A549 (cell line): ENCODE measurements around the gene OR1F1. TPM values are rescaled to one million over a fixed set of nuclear protein-coding genes. Genes with fewer than 3 reads are reported as not detected.

Experiments
- ATAC-seq, 2 experiments: fragments of 200-7000 bp in 1 of 2; fragments of >200 bp in 1 of 2; cut with Nextera tagmentation in 1 of 2; cut with Tn5 transposase in 1 of 2; 3 replicates each; pipeline versions ENCODE4 v1.8.0 to v1.9.1; 2018 to 2020; ENCODE audit warnings: mild to moderate bottlenecking in 1 of 2, moderate library complexity in 1 of 2
- CTCF ChIA-PET: fragments of 300-600 bp; sonication (Branson Sonifier 250); formaldehyde crosslinking; extraction: SDS; loops from one replicate; lab custom pipeline; 2021; ENCODE audit warnings: antibody characterized with exemption, inconsistent platforms; lab: Yijun Ruan, JAX
- POLR2A ChIA-PET: fragments of 350-600 bp; formaldehyde crosslinking; extraction: SDS; loops from one replicate; lab custom pipeline; 2021; ENCODE audit warnings: antibody characterized with exemption, inconsistent platforms; lab: Yijun Ruan, JAX
- DNase-seq, 2 experiments: peaks; one replicate each; pipeline versions ENCODE4 v3.0.0 to v3.0.0-alpha.2; 2011 to 2016; ENCODE audit warnings: low read depth in 1 of 2, low spot score in 1 of 2
- FAIRE-seq: peaks from 2 replicates; lab custom pipeline; 2011; peaks lifted over from hg19 to GRCh38; lab: Jason Lieb, UNC
- H3K27ac ChIP-seq, 2 experiments: fragments of >200 bp; sonication (Bioruptor Twin); formaldehyde crosslinking; 3 replicates each; pipeline ENCODE4 v1.5.1; 2016 to 2017
- H3K4me1 ChIP-seq: fragments of >200 bp; sonication (Bioruptor Twin); formaldehyde crosslinking; 3 replicates; pipeline ENCODE4 v1.6.1; 2016
- H3K4me2 ChIP-seq: fragments of >200 bp; sonication (Bioruptor Twin); formaldehyde crosslinking; 3 replicates; pipeline ENCODE4 v1.6.1; 2016
- H3K4me3 ChIP-seq: fragments of >200 bp; sonication (Bioruptor Twin); formaldehyde crosslinking; 3 replicates; pipeline ENCODE4 v1.5.1; 2016
- H3K9me3 ChIP-seq: fragments of >200 bp; sonication (Bioruptor Twin); formaldehyde crosslinking; 3 replicates; pipeline ENCODE4 v1.6.1; 2016
- BHLHE40 ChIP-seq: IDR thresholded peaks from 2 replicates; pipeline ENCODE4 v1.6.1; 2012; ENCODE audit warnings: low read depth, low read length, inconsistent platforms
- CBX8 ChIP-seq: fragments of 200-600 bp; sonication (generic); IDR thresholded peaks from 2 replicates; pipeline ENCODE4 v1.6.1; 2016
- CTCF ChIP-seq: fragments of >200 bp; sonication (Bioruptor Twin); formaldehyde crosslinking; IDR thresholded peaks from 3 replicates; pipeline ENCODE4 v1.5.1; 2016
- EHMT2 ChIP-seq: fragments of 200-600 bp; sonication (generic); IDR thresholded peaks from 2 replicates; pipeline ENCODE4 v1.6.1; 2016; ENCODE audit warnings: antibody characterized with exemption, low read depth, mild to moderate bottlenecking, moderate library complexity
- ESRRA ChIP-seq: fragments of 150-350 bp; IDR thresholded peaks from 2 replicates; pipeline ENCODE4 v1.6.1; 2014; ENCODE audit warnings: mild to moderate bottlenecking, low read length, borderline replicate concordance
- FOSL2 ChIP-seq, 2 experiments: fragments of 450-650 bp in 1 of 2; fragments of >200 bp in 1 of 2; sonication (Bioruptor Twin) in 1 of 2; formaldehyde crosslinking; IDR thresholded peaks; 2 replicates each; pipeline versions ENCODE4 v1.5.0 to v1.6.1; 2016 to 2020; ENCODE audit warnings: mild to moderate bottlenecking in 1 of 2, moderate library complexity in 1 of 2
- FOXS1 ChIP-seq: fragments of 250-450 bp; sonication (Bioruptor Pico); IDR thresholded peaks from 2 replicates; pipeline ENCODE4 v1.5.0; 2020; ENCODE audit warnings: mild to moderate bottlenecking, moderate library complexity
- HEYL ChIP-seq: fragments of 250-450 bp; sonication (Bioruptor Pico); IDR thresholded peaks from 2 replicates; pipeline ENCODE4 v1.8.0; 2021; ENCODE audit warnings: mild to moderate bottlenecking, moderate library complexity
- JUNB ChIP-seq: fragments of >200 bp; sonication (Bioruptor Twin); formaldehyde crosslinking; IDR thresholded peaks from 2 replicates; pipeline ENCODE4 v1.6.1; 2016
- MAZ ChIP-seq: fragments of 150-350 bp; IDR thresholded peaks from 2 replicates; pipeline ENCODE4 v1.6.1; 2014; ENCODE audit warnings: antibody characterized with exemption, low read depth, low read length, borderline replicate concordance
- PBX3 ChIP-seq: IDR thresholded peaks from 2 replicates; pipeline ENCODE4 v1.6.1; 2012
- POLR2A ChIP-seq: IDR thresholded peaks from 2 replicates; pipeline ENCODE4 v1.6.1; 2012; ENCODE audit warnings: mild to moderate bottlenecking, low read length
- RAD21 ChIP-seq, 2 experiments: fragments of >200 bp in 1 of 2; sonication (Bioruptor Twin) in 1 of 2; formaldehyde crosslinking in 1 of 2; IDR thresholded peaks in 1 of 2; conservative IDR thresholded peaks in 1 of 2; 2 replicates in 1 of 2; 3 replicates in 1 of 2; pipeline ENCODE4 v1.6.1; 2012 to 2018; ENCODE audit warnings: inconsistent platforms in 1 of 2
- RCOR1 ChIP-seq: fragments of 150-350 bp; IDR thresholded peaks from 2 replicates; pipeline ENCODE4 v1.6.1; 2014; ENCODE audit warnings: antibody characterized with exemption, low read length, low read depth
- ZNF302 ChIP-seq: fragments of 250-450 bp; sonication (Bioruptor Pico); IDR thresholded peaks from 2 replicates; pipeline ENCODE4 v1.9.0; 2021; ENCODE audit warnings: inconsistent platforms, mild to moderate bottlenecking, moderate library complexity
- WGBS: methylation state at CpG from one replicate; pipeline ENCODE4 v1.1.6; 2017; ENCODE audit errors: missing lambda C conversion rate; 5-methylcytosine and 5-hydroxymethylcytosine counted together
- polyA plus RNA-seq, 4 experiments: library from polyadenylated mRNA; depleted of rRNA in 3 of 4; stranded (reverse); fragments of >200 nt; fragmentation: RNase III in 1 of 4; extraction: RNeasy Plus Mini Kit Qiagen cat#74134 plus additional on column Dnase treatment in 1 of 4; gene quantifications; 2 replicates in 3 of 4; 3 replicates in 1 of 4; pipeline ENCODE4 v1.2.3, GENCODE V29; 2011 to 2017

Gene OR1F1
- polyA plus RNA-seq, 2 of the 4 experiments (the other 2 are of a cell fraction) = 0.31 to 1.3 TPM

GRCh38 chr16:3241761-3242160 is 53.8 kb downstream of the OR1F1 start (continued):
- TF ChIP-seq PBX3 = no peak

GRCh38 chr16:3242709-3243108 is 54.7 kb downstream of the OR1F1 start:
- DNase-seq = no peak
- Histone ChIP-seq H3K27ac (no peak overlapping the region), H3K4me1 (no peaks in the 10 kb centered on the region), H3K4me2 (no peak overlapping the region), H3K9me3 (peaks cover 6% of the 10 kb centered on the region; the same call in 1 of the 3 replicates), H3K4me3 (no peak overlapping the region)
- FAIRE-seq = no peak
- POLR2A ChIA-PET = no interaction called here
- WGBS = 61% methylated on average over 11 of the region's 11 CpGs
- TF ChIP-seq RAD21 (conservative IDR thresholded peaks at IDR 0.05 in 1 of 2, IDR thresholded peaks at IDR 0.05 in 1 of 2) (no peak), RCOR1 (no peak), FOXS1 (CRISPR knock-in tag) (no peak), MAZ (no peak), FOSL2 (IDR thresholded peaks at IDR 0.05) (no peak), FOSL2 (CRISPR knock-in tag; IDR thresholded peaks at IDR 0.05) (no peak), JUNB (no peak), CTCF (no peak)
- ATAC-seq = no peak
- CTCF ChIA-PET = interaction anchor here (1.2 kb wide), 1 partner anchor 19 kb away, joined by 3 read pairs; no protein-coding TSS in a partner anchor

- Histone ChIP-seq H3K4me3 (no peak overlapping the region), H3K9me3 (no peaks in the 10 kb centered on the region), H3K27ac (no peak overlapping the region), H3K4me2 (no peak overlapping the region), H3K4me1 (no peaks in the 10 kb centered on the region)
- ChIA-PET CTCF (no interaction called here), POLR2A (no interaction called here)
- no peak for ATAC-seq
- TF ChIP-seq BHLHE40 (no peak), CBX8 (no peak), EHMT2 (no peak), POLR2A (no peak), ZNF302 (no peak), ESRRA (no peak), HEYL (CRISPR knock-in tag) (no peak)
- WGBS = 60% methylated on average over 6 of the region's 6 CpGs
- FAIRE-seq = no peak
- no peak for DNase-seq
These were observed 55.9 kb downstream of the OR1F1 start for GRCh38 chr16:3243882-3244281.

GRCh38 chr16:3246002-3246401 is 58.0 kb downstream of the OR1F1 start:
- no peak overlapping the region for H3K27ac ChIP-seq
- peak; percentile 30 to 31; a peak in 2 of 6 replicates for ATAC-seq
- WGBS = 57% methylated on average over 7 of the region's 7 CpGs
- no peak overlapping the region for H3K4me2 ChIP-seq
- ChIA-PET POLR2A (no interaction called here), CTCF (interaction anchor here (0.6 to 1.2 kb wide), 2 partner anchors 9 to 12 kb away, joined by 3 to 4 read pairs; no protein-coding TSS in a partner anchor)
- no peak for DNase-seq
- H3K4me1 ChIP-seq = no peaks in the 10 kb centered on the region
- no peak for FAIRE-seq
- H3K4me3 ChIP-seq = no peak overlapping the region
- H3K9me3 ChIP-seq = no peaks in the 10 kb centered on the region
- TF ChIP-seq PBX3 = no peak
- TF ChIP-seq RAD21 (conservative IDR thresholded peaks at IDR 0.05 in 1 of 2, IDR thresholded peaks at IDR 0.05 in 1 of 2) = no peak
- no peak for TF ChIP-seq POLR2A
